HG02973 (cell line): ENCODE data around the gene FAM3B.

ENCODE experiments used
- ATAC-seq: cut with Tn5 transposase; IDR thresholded peaks from one replicate; pipeline ENCODE4 v1.9.1; 2021; ENCODE audit warnings: moderate library complexity; ENCODE audit not compliant: unreplicated experiment

Gene FAM3B

DNA sequence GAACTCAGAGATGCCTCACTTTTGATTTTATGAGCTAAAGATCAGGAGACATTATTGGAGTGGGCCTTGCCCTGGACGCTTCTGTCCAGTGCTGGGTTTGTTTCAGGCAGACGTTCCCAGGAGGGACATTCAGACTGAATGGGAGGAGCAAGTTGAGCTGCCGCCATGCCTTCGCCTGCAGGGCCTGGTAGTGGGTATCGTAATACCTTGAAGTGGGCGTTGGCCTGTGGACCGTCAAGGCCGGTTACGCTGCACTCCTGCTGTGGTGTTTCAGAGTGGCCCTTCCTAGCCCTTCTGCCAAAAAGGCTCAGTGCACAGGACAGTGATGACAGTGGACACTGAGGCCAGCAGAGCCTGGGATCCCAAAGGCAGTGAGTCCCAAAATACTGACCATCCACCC, 1.6 kb downstream of the FAM3B start:
- no peak for ATAC-seq

GRCh38 chr21:41319273-41319672, 2.7 kb downstream of the FAM3B start:
- ATAC-seq = no peak

GRCh38 chr21:41321211-41321907, 4.8 kb downstream of the FAM3B start:
- no peak for ATAC-seq

DNA sequence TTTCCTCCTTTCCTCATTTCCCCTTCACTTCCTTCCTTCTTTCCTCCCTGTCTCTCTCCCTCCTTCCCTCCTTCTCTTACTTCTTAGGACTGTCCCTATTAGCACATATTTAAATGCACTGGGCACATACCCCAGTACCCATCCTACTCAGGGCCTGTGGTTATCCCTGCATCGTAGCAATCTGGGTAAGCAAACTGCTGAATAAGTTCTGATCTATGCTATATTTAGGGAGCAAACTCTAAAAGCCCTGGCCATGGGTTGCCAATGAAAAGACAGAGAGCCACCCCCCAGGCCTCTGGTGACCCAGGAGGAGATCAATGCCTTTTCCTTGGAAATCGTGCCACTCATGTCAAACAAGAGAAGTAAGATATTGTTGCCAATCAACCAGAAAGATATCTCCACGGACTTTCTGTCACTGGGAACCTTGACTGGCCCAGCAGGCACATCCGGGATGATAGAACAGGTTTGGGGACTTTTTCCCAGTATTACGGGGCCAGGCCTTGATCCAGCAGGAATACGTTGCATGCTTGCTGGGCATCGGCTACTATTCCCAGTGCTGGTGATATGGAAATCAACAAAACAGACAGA, 5.4 kb downstream of the FAM3B start:
- no peak for ATAC-seq

- no peak for ATAC-seq
Measured at GRCh38 chr21:41322496-41323382, 6.1 kb downstream of the FAM3B start.

DNA sequence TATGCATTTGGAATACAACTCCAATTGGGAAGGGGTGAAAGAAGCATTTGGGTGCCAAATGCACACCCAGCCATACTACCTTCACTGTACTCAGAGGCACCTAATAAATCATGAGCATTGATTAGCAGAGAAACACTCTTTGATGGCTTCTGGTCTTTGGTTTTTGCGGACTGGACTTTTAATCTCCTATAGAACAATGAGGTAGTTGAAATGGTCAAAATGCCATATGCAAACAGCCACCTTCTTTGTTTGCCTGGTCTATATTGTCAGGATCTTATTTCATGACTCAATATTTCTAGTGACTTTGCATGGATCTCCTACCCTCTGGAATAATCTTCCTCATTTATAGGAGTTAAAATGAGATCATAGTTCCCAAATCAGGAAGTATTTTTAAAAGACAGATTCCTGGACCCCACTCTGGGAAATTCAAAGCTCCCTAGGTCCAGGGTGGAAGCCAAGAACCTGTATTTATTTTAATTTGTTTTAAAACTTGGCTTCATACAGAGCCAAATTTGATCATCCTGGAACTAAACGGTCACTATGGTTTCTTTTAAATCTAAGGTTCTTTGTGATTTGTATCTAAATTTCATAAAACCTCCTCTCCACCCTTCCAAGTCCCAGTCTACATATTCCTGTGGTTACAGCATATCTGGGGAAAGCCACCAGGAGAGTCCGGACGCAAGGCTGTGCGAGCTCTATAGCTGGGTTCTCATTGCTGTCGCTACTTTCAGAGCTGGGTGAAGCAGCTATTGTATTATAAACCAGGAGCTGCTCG, 8.7 kb downstream of the FAM3B start:
- ATAC-seq = no peak

DNA sequence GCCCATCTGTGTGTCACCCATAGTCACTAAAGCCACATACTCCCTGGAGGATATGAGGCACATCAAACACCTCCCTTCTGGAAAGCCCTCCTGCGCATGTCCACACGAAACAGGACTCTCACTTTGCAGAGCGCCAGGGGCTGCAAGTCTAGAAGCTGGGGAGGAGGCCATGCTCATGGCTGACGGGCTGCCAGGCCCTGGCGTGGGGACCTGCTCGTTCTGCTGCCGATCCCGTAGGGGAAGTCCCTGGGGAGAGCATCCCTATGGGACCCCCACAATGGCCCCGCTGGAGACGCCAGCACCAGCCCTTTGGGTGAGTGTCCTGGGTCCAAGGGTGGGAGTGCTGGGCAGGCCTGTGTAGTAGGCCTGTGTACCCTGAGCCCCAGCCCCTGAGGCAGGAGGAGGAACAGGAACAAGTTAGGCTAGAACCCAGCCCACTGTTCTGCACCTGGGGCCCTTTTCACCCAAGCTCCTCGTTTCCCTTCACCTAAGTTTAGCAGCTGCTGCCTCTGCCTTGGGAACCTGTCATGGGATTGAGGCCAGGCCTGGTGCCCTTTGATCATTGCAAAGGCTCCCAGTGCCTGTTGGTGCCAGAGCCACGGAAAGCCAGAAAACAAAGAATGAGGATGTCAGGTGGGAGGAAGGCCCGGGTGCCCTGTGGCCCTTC, 9.9 kb downstream of the FAM3B start:
- ATAC-seq = no peak

GRCh38 chr21:41327753-41328152, 11.2 kb downstream of the FAM3B start:
- no peak for ATAC-seq

DNA sequence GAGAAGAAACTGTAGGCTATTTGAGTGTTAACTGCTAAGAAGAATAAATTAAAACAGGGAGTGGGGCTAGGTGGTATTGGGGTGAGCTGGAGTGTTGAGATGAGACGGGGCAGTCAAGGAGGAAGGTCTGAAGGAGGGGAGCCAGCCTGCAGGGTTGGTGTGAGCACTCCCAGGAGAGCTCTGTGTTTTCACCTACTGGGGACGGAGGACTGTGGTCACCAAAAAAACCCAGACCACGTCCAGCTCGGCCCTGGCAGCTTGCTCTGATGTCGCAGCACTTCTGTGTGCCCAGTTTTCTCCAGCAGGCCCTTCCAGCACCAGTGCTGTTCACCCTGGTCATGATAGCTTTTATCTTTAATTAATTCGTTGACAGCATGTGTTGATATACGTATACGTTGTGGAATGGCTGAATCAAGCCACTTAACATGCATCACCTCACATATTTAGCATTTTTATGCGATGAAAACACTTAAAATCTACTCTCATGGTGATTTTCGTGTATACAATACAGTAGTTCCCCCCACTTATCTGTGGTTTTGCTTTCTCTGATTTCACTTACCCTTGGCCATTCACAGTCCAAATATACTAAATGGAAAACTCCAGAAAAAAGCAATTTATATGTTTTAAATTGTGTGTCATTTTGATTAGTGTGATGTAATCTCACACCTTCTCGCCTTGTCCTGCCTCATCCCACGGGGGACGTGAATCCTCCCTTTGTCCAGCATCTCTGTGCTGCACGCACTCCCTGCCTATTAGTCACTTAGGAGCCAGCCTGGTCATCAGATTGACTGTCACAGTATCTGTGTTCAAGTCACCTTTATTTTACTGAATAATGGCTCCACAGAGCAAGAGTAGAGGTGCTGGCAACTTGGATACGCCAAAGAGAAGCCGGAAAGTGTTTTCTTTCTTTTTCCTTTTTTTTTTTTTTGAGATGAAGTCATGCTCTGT, 12.3 kb downstream of the FAM3B start:
- no peak for ATAC-seq

GRCh38 chr21:41333752-41334151, 17.2 kb downstream of the FAM3B start:
- ATAC-seq = no peak

- no peak for ATAC-seq
Measured at GRCh38 chr21:41337515-41337914, 20.9 kb downstream of the FAM3B start.

- no peak for ATAC-seq
Measured at GRCh38 chr21:41338455-41338854, 21.9 kb downstream of the FAM3B start.

DNA sequence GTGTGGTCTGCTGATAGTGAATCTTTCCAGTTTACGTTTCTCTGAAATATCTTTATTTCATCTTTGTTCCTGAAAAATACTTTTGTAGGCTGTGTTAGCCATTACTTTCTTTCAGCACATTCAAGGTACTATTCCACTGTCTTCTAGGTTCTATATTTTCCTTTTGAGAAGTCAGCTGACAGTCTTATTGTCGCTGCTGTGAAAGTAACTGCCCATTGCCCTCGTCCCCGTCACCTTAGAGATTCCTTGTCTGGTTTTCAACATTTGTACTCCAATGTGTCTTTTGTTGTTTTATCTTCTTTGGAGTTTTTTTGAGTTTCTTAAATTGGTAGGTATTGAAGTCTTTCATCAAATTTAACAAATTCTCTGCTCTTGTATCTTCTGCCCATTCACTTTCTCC, 25.4 kb downstream of the FAM3B start:
- no peak for ATAC-seq

- ATAC-seq = no peak
Measured at GRCh38 chr21:41344146-41344545, 27.5 kb downstream of the FAM3B start.

- ATAC-seq = no peak
Measured at GRCh38 chr21:41345356-41345755, 28.8 kb downstream of the FAM3B start.

DNA sequence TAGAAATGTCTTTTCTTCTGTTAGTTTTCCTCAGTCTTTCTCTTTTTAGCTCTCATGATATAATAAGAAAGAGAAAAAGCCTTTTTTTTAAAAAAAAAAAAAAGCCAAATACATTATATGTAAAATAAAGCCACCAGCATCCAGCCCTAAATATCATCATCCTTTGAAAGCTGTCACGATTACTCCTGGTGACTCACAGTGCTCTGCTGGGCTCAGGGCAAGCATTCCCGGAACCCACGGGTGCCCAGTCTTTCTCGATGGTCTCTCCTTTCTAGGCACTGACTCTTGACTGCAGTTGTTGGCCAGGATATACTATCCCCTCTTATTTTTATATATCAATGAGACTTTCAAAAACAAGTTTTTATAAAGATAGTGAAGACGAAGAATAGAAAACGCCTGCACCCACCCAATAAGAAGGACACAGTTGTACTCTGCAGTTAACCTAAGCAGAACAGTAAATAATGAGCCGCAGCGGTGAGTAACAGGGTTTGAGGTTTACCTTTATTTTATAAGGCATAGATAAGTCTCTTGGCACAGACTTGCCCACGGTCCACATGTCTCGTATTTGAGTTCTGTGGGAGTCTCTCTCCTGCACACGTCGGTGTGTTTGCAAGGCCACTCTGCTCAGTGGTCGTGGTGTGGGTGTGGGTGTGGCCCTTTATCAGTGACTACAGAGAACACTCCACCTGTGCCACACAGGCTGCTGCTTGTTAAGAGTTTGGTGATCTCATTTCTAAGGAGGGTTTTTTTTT, 29.5 kb downstream of the FAM3B start:
- ATAC-seq = no peak

- ATAC-seq = no peak
Measured at GRCh38 chr21:41346758-41347157, 30.2 kb downstream of the FAM3B start.

GRCh38 chr21:41348434-41348833, 31.8 kb downstream of the FAM3B start:
- no peak for ATAC-seq

DNA sequence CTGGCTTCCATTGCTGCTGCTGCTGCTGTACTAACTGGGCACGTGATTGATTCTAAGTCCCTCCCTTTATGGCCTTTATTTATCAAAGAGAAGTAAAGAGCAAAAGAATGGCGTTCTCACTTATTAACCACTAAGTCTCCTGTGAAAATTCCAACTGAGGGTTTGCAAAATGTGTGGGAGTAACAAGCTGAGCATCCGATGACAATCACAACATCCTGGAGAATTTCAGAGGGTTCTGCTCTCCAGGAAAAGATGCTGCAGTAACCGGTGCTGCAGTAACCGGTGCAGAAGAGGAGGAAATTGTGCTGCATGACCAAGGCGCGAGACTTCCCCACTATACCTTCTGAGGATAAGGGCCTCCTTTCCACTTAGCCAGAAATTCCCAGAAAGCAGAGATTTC, 32.5 kb downstream of the FAM3B start:
- no peak for ATAC-seq
